Upper lobe of right lung (tissue), 1 donor: ENCODE data around the gene RNF220. TPM values are rescaled to one million over a fixed set of nuclear protein-coding genes. Genes with fewer than 3 reads are reported as not detected.
A peak's percentile ranks its signal among the peaks of the same experiment; 100 is the strongest.

ENCODE experiments used
- ATAC-seq: fragments of 200-7000 bp; cut with Tn5 transposase; one replicate; pipeline ENCODE4 v1.9.1; 2020; ENCODE audit warnings: mild to moderate bottlenecking, moderate library complexity
- DNase-seq: peaks from one replicate; pipeline ENCODE4 v3.0.0-alpha.2; 2020
- H3K27ac ChIP-seq: fragments of 200-600 bp; one replicate; pipeline ENCODE4 v1.8.0; 2022
- H3K27me3 ChIP-seq: fragments of 200-600 bp; one replicate; pipeline ENCODE4 v1.8.0; 2022; ENCODE audit warnings: mild to moderate bottlenecking
- H3K36me3 ChIP-seq: fragments of 200-600 bp; one replicate; pipeline ENCODE4 v1.8.0; 2022
- H3K4me1 ChIP-seq: fragments of 200-600 bp; one replicate; pipeline ENCODE4 v1.8.0; 2022
- H3K4me3 ChIP-seq: fragments of 200-600 bp; one replicate; pipeline ENCODE4 v1.8.0; 2022; ENCODE audit warnings: mild to moderate bottlenecking
- H3K9me3 ChIP-seq: fragments of 200-600 bp; one replicate; pipeline ENCODE4 v1.8.0; 2022
- intact Hi-C: fragments of 100-400 bp; cut with DNase I; formaldehyde crosslinking; loops from one replicate; pipeline ENCODE4 v1.11.0; 2022
- total RNA-seq: library from RNA; stranded (reverse); fragmentation: NEBNext Ultra II Directional; extraction: Animal tissue kit (Norgen Biotek cat#: 25700); gene quantifications from one replicate; pipeline ENCODE4 v1.2.1, GENCODE V29; 2021
- TF ChIP-seq, protein P1 (sequence below): fragments of 200-600 bp; IDR thresholded peaks from one replicate; pipeline ENCODE4 v1.8.0; 2022; ENCODE audit warnings: antibody characterized with exemption
- donor health status: DM: no; HTN: yes; CAD: no; lungs with severe emphysema.

Gene RNF220
- total RNA-seq, 1 donor from 2014 or later: 72.6 TPM

DNA sequence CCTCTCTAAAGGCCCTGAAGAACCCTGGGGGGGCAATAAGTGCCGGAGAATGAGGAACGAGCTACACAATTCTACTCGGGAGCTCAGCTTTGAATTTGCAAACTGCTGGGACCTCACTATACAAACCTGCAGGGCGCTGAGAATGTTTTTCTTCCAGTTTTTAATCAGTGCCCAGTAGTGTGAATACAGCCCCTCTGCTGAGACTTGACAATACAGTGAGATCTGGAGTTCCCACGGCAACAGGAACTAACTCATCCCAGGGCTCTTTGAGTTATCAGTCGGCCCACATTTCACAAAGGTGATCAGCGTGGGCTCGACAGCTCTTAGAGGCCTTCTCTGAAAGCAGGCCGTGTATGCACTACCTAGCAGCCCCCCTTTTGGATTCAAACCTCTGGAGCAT, 227.5 kb downstream of the RNF220 start:
- TF ChIP-seq, protein P1, sequence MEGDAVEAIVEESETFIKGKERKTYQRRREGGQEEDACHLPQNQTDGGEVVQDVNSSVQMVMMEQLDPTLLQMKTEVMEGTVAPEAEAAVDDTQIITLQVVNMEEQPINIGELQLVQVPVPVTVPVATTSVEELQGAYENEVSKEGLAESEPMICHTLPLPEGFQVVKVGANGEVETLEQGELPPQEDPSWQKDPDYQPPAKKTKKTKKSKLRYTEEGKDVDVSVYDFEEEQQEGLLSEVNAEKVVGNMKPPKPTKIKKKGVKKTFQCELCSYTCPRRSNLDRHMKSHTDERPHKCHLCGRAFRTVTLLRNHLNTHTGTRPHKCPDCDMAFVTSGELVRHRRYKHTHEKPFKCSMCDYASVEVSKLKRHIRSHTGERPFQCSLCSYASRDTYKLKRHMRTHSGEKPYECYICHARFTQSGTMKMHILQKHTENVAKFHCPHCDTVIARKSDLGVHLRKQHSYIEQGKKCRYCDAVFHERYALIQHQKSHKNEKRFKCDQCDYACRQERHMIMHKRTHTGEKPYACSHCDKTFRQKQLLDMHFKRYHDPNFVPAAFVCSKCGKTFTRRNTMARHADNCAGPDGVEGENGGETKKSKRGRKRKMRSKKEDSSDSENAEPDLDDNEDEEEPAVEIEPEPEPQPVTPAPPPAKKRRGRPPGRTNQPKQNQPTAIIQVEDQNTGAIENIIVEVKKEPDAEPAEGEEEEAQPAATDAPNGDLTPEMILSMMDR: no peak
- ATAC-seq: no peak
- no peak for DNase-seq
- no peaks in the 10 kb centered on the region for H3K9me3 ChIP-seq
- H3K36me3 ChIP-seq: peaks cover 44% of the 10 kb centered on the region
- H3K4me1 ChIP-seq: peaks cover 19% of the 10 kb centered on the region
- H3K4me3 ChIP-seq: peak overlapping the region; percentile 64
- H3K27ac ChIP-seq: peak overlapping the region; percentile 96
- intact Hi-C loops: no loop called here
- H3K27me3 ChIP-seq: no peaks in the 10 kb centered on the region

DNA sequence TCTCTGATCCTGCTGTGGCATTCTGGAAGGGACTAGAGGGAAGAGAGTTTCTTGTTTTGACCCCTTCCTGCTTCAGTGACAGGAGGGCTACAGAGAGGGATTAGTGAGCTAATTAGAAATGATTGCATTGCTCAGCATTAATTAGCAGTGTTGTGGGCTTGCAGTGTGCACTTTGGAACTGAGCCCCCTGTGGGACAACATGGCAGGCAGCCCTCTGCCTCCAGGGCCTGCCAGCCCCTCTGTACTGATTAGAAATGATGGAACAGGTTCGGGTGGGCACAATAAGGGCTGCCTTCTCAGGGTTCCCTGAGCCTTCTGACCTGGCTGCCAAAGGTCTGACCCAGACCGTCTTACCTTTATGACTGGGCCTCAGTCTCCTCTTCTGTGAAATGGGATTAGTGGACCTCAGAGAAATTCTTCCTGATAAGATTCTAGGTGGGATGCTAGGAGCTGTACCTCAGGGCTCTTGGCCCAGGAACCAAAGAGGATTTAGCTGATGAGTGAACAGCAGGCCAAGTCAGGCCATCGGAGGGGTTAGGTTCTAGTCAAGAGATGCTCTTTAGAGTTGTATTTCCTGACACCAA, 229.6 kb downstream of the RNF220 start:
- intact Hi-C loops: no loop called here
- H3K36me3 ChIP-seq: peaks cover 65% of the 10 kb centered on the region
- TF ChIP-seq, protein P1: no peak
- no peak overlapping the region for H3K4me3 ChIP-seq
- no peaks in the 10 kb centered on the region for H3K9me3 ChIP-seq
- H3K4me1 ChIP-seq: peaks cover 19% of the 10 kb centered on the region
- no peak for ATAC-seq
- no peak for DNase-seq
- no peaks in the 10 kb centered on the region for H3K27me3 ChIP-seq
- no peak overlapping the region for H3K27ac ChIP-seq

DNA sequence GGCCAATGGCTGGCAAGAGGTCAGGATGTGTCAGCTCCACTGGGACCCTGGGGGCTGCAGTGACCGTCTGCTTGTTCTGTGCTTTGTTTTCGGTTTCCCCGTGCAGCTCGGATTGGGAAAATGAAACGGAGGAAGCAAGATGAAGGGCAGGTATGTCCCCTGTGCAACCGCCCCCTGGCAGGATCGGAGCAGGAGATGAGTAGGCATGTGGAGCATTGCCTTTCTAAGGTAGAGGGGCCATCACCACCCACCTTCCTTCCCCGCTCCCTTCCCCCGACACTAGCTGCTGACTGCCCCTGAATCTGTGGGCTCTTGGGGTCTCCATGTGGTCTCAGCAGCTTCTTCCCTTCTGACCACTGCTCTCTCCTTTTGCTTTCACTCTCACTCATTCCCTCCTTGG, 230.4 kb downstream of the RNF220 start:
- H3K27ac ChIP-seq: no peak overlapping the region
- H3K36me3 ChIP-seq: peaks cover 73% of the 10 kb centered on the region
- H3K9me3 ChIP-seq: no peaks in the 10 kb centered on the region
- ATAC-seq (no peak), DNase-seq (no peak)
- TF ChIP-seq, protein P1: no peak
- H3K4me1 ChIP-seq: peaks cover 19% of the 10 kb centered on the region
- H3K27me3 ChIP-seq: no peaks in the 10 kb centered on the region
- no peak overlapping the region for H3K4me3 ChIP-seq
- intact Hi-C loops: no loop called here

DNA sequence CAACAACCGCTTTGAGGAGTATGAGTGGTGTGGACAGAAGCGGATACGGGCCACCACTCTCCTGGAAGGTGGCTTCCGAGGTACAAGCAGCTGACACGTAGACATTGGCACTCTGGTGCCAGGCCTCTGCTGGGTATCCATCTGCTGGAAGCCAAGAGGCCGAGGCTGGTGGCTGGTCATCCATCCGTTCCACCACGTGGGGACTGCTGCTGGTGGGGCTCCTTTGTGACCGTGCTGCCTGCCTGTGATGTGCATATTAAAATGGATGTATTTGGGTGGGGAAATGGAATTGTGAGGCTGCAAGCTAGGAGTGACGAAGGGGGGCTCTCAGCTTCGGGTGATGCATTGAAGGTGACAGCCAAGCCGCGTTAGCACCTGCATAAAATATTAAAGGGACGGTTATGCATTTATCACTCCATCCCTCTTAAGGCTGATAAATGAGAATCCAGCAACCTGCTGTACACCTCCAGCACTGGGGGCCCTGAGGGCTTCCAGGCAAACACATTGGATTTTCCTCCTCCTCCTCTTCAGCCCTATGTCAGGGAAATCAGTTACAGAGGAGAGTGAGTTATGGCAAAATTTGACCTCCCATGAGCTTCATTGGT, 231.1 kb downstream of the RNF220 start:
- H3K27ac ChIP-seq: no peak overlapping the region
- H3K4me1 ChIP-seq: peaks cover 19% of the 10 kb centered on the region
- TF ChIP-seq, protein P1: no peak
- H3K4me3 ChIP-seq: no peak overlapping the region
- H3K9me3 ChIP-seq: no peaks in the 10 kb centered on the region
- no peaks in the 10 kb centered on the region for H3K27me3 ChIP-seq
- ATAC-seq (no peak), DNase-seq (no peak)
- peaks cover 80% of the 10 kb centered on the region for H3K36me3 ChIP-seq
- intact Hi-C loops: no loop called here

DNA sequence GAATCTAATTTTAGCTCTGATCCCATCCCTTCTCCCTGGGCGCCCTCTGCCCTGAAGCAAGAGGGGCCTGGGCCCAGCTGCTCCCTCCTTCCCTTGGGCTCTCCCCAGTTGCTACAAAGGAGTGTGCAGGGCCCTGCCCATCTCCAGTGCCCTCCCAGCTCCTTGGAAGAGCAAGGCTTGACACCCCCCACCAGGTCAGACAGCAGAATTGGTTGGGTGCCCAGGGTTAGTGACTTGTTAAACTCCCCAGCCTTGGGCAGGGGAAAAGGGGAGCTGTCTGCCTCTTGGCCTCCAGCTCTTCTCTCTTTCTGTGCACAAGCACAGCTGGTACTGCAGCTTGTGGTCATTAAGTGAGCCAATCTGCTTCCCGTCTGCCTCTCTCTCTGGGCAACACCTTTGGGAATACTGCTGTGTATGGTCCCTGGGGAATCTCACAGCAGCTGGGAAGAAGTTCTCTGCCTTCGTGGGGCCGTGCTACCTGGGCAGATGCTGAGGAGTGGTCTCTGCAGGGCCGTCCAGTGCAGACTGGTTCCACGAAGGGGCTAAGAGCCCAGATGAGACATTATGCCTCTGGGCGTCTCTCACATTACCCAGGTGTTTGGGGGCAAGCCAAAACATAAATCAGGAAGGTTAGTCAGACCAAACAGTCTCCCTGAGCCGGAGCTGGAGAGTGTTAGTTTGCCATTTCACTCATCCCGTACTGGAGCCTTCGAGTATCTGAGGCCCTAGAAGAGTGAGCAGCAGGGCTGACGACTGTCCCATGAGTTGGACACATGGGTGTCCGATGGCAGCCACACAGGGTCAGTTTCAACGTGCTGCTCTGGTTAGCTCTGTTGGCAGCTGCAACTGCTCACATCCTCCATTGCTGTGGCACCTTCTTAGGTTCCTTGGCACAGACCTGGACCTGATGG, 231.9 kb downstream of the RNF220 start:
- H3K27ac ChIP-seq: no peak overlapping the region
- H3K36me3 ChIP-seq: peaks cover 88% of the 10 kb centered on the region
- H3K27me3 ChIP-seq: no peaks in the 10 kb centered on the region
- TF ChIP-seq, protein P1: no peak
- no peaks in the 10 kb centered on the region for H3K9me3 ChIP-seq
- H3K4me3 ChIP-seq: no peak overlapping the region
- peaks cover 19% of the 10 kb centered on the region for H3K4me1 ChIP-seq
- intact Hi-C loops: no loop called here
- ATAC-seq (no peak), DNase-seq (no peak)
